Stimulated activated CD4-positive, alpha-beta T cell treated with anti-CD3 and anti-CD28 coated beads, Interleukin-4, amount 100 ng/mL, for 4 hours (primary cell): ENCODE results near the gene ING3.
"Not testable (repeated sequence)": the region's sequence is repeated elsewhere in the genome, so short reads cannot be mapped to it uniquely, and the experiment has no call there.

Experiments used
- DNase-seq, 2 experiments: peaks; one replicate each; pipeline ENCODE4 v3.0.0-alpha.2; 2020

Gene ING3

GRCh38 chr7:120951826-120952225 is 1.2 kb downstream of the ING3 start:
- no peak for DNase-seq

- DNase-seq = no peak
Measured at GRCh38 chr7:120955577-120956149, 5.1 kb downstream of the ING3 start.

GRCh38 chr7:120959929-120960484 is 9.4 kb downstream of the ING3 start:
- no peak for DNase-seq

- DNase-seq = no peak
Measured at GRCh38 chr7:120960714-120961113, 10.1 kb downstream of the ING3 start.

GRCh38 chr7:120961638-120962173 is 11.1 kb downstream of the ING3 start:
- no peak for DNase-seq

GRCh38 chr7:120964088-120964487 is 13.5 kb downstream of the ING3 start:
- DNase-seq = no peak

- no peak for DNase-seq
Measured at GRCh38 chr7:120966961-120967360, 16.4 kb downstream of the ING3 start.

GRCh38 chr7:120973849-120974248 is 23.3 kb downstream of the ING3 start:
- DNase-seq = no peak

- no peak for DNase-seq
Measured at GRCh38 chr7:120979765-120980499, 29.4 kb downstream of the ING3 start.

- no peak for DNase-seq
Measured at GRCh38 chr7:120981117-120981516, 30.5 kb downstream of the ING3 start.

GRCh38 chr7:120981888-120982615 is 31.5 kb downstream of the ING3 start:
- DNase-seq = no peak

GRCh38 chr7:120983592-120983991 is 33.0 kb downstream of the ING3 start:
- DNase-seq = not testable (repeated sequence)

GRCh38 chr7:120984406-120984805 is 33.8 kb downstream of the ING3 start:
- no peak for DNase-seq

GRCh38 chr7:120985130-120985758 is 34.7 kb downstream of the ING3 start:
- DNase-seq = no peak

- no peak for DNase-seq
Measured at GRCh38 chr7:120985839-120986238, 35.3 kb downstream of the ING3 start.

GRCh38 chr7:120986650-120987049 is 36.1 kb downstream of the ING3 start:
- no peak for DNase-seq

GRCh38 chr7:120987280-120987679 is 36.7 kb downstream of the ING3 start:
- no peak for DNase-seq

GRCh38 chr7:120987683-120988590 is 37.4 kb downstream of the ING3 start:
- DNase-seq = peak; percentile 76 to 77

GRCh38 chr7:120988591-120989256 is 38.1 kb downstream of the ING3 start, which contains the start of gene CPED1:
CPED1 (plus strand) TSS chr7:120988711; CDS start chr7:120989622, 911 bp downstream.
- peak; percentile 8 to 29 for DNase-seq

GRCh38 chr7:120989257-120990220 is 39.0 kb downstream of the ING3 start:
- DNase-seq = no peak
